ENCODE data around the gene ADAM22.

GRCh38 chr7:88106434-88106833 is 172.4 kb downstream of the ADAM22 start:
- no peak for TF ChIP-seq POLR2AphosphoS5 (IDR thresholded peaks at IDR 0.05)
- TF ChIP-seq, protein P1, sequence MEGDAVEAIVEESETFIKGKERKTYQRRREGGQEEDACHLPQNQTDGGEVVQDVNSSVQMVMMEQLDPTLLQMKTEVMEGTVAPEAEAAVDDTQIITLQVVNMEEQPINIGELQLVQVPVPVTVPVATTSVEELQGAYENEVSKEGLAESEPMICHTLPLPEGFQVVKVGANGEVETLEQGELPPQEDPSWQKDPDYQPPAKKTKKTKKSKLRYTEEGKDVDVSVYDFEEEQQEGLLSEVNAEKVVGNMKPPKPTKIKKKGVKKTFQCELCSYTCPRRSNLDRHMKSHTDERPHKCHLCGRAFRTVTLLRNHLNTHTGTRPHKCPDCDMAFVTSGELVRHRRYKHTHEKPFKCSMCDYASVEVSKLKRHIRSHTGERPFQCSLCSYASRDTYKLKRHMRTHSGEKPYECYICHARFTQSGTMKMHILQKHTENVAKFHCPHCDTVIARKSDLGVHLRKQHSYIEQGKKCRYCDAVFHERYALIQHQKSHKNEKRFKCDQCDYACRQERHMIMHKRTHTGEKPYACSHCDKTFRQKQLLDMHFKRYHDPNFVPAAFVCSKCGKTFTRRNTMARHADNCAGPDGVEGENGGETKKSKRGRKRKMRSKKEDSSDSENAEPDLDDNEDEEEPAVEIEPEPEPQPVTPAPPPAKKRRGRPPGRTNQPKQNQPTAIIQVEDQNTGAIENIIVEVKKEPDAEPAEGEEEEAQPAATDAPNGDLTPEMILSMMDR (IDR thresholded peaks at IDR 0.05 in 8 of 11, conservative IDR thresholded peaks at IDR 0.05 in 3 of 11) = no peak

Measured in spleen (tissue), 7 donors.